BE2C (cell line): Measurements from ENCODE around the gene IMPDH1.

Source experiments
- DNase-seq: peaks from one replicate; pipeline ENCODE4 v3.0.0-alpha.2; 2020
- H3K27me3 ChIP-seq: fragments of 250-450 bp; sonication (Bioruptor Pico); 2 replicates; pipeline ENCODE4 v1.5.1; 2020; ENCODE audit warnings: mild to moderate bottlenecking
- H3K36me3 ChIP-seq: fragments of 250-450 bp; sonication (Bioruptor Pico); 2 replicates; pipeline ENCODE4 v1.5.1; 2020; ENCODE audit warnings: mild to moderate bottlenecking
- H3K4me1 ChIP-seq: fragments of 250-450 bp; sonication (Bioruptor Pico); 2 replicates; pipeline ENCODE4 v1.5.1; 2020
- H3K4me3 ChIP-seq: 2 replicates; pipeline ENCODE4 v1.5.1; 2011; ENCODE audit warnings: low read depth, low read length
- H3K9me3 ChIP-seq: fragments of 250-450 bp; sonication (Bioruptor Pico); 2 replicates; pipeline ENCODE4 v1.5.1; 2020
- TF ChIP-seq, protein P1 (sequence below): IDR thresholded peaks from 2 replicates; pipeline ENCODE4 v1.5.1; 2012; ENCODE audit warnings: mild to moderate bottlenecking, low read depth, low read length

Gene IMPDH1

DNA sequence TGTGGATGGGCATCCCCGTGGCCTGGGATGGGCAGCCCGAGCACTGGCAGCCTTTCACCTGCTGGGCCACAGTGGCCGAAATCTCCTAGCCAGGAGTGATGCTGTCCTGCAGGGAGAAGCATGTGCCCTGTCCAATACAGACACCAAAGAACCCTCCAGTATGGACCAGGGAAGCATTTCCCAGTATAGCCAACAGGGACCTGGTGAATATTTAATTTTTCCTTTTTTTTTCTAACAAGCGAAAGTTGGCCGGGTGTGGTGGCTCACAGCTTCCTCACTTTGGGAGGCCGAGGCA lies 11.0 kb downstream of the IMPDH1 start:
- H3K27me3 ChIP-seq: no peaks in the 10 kb centered on the region
- DNase-seq: no peak
- peaks cover 2% of the 10 kb centered on the region; the same call in 1 of the 2 replicates for H3K4me1 ChIP-seq
- no peaks in the 10 kb centered on the region for H3K9me3 ChIP-seq
- H3K4me3 ChIP-seq: no peak overlapping the region
- TF ChIP-seq, protein P1, sequence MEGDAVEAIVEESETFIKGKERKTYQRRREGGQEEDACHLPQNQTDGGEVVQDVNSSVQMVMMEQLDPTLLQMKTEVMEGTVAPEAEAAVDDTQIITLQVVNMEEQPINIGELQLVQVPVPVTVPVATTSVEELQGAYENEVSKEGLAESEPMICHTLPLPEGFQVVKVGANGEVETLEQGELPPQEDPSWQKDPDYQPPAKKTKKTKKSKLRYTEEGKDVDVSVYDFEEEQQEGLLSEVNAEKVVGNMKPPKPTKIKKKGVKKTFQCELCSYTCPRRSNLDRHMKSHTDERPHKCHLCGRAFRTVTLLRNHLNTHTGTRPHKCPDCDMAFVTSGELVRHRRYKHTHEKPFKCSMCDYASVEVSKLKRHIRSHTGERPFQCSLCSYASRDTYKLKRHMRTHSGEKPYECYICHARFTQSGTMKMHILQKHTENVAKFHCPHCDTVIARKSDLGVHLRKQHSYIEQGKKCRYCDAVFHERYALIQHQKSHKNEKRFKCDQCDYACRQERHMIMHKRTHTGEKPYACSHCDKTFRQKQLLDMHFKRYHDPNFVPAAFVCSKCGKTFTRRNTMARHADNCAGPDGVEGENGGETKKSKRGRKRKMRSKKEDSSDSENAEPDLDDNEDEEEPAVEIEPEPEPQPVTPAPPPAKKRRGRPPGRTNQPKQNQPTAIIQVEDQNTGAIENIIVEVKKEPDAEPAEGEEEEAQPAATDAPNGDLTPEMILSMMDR: no peak
- peaks cover 92% of the 10 kb centered on the region for H3K36me3 ChIP-seq

DNA sequence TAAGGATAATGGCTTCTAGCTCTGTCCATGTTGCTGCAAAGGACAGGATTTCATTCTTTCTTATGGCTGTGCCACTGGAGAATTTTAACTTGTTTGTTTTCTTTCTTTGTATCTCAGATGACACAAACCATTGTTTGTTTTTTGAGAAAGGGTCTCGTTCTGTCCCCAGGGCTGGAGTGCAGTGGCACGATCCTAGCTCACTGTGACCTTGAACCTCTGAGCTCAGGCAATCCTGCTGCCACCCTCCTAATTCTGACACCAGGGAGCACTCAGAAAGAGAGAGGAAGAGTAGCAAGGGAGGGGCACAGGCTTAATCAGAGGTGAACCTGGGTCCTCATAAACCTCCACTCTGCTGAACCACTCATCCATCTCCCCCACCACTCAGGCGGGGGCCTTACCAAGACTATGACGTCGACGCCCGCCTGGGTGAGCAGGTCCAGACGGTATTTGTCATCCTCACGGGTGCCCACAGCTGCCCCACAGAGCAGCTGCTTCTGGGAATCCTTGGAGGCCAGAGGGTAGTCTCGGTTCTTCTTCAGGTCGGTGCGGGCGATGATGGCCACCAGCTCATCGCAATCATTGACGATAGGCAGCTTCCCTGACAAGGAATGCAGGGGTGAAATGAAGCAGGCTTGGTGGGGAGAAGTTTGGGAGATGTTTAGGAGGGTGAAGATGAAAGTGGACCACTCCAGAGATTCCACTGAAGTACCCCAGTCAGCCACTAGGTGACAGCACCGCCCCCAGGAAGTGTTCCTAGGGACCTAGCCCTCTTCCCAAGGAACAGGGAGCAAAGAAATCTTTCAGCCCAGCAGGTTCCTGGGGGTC lies 11.6 kb downstream of the IMPDH1 start:
- DNase-seq: peak; percentile 76
- H3K9me3 ChIP-seq: no peaks in the 10 kb centered on the region
- no peak overlapping the region for H3K4me3 ChIP-seq
- TF ChIP-seq, protein P1: peak; percentile 98
- H3K36me3 ChIP-seq: peaks cover 89% of the 10 kb centered on the region
- H3K27me3 ChIP-seq: no peaks in the 10 kb centered on the region
- no peaks in the 10 kb centered on the region for H3K4me1 ChIP-seq

DNA sequence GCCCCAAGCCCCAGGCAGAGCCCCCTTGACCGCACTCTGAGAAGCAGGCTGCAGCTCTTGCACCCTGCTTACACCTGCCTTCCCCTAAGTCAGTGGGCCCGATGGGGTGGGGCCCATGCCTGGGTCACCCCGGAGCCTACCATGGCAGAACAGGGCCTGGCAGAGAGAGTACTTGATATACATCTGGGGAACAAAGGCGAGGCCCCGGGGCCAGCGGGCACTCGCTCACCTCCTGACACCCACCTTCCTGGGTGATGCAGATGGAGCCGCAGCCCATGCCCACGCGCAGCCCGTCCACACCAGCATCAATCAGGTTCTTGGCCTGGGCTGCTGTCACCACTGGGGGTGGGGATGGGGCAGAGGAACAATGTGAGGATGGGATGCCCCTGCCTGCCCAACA lies 13.4 kb downstream of the IMPDH1 start:
- Histone ChIP-seq H3K4me1 (no peaks in the 10 kb centered on the region), H3K9me3 (no peaks in the 10 kb centered on the region), H3K4me3 (no peak overlapping the region), H3K36me3 (peaks cover 84% of the 10 kb centered on the region), H3K27me3 (no peaks in the 10 kb centered on the region)
- no peak for DNase-seq
- TF ChIP-seq, protein P1: no peak

DNA sequence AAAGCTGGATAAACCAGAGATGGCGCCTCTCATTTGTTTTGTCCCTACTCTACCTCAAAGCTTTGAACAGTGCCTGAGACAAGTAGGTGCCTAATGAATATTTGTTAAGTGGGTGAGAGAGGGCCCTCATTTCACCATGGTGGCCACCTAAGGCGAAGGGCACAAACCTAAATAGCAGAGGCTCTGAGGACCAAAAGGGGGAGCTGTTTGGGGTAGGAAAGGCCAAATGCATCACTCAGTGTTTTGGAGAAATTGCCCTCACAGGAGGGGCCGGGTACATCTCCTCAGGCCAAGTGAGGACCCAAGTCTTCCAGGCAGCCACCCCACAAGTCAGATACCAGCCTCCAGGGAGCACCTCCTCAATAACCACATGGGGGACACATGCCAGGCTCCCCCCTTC lies 14.0 kb downstream of the IMPDH1 start:
- H3K9me3 ChIP-seq: no peaks in the 10 kb centered on the region
- TF ChIP-seq, protein P1: peak; percentile 36
- no peaks in the 10 kb centered on the region for H3K27me3 ChIP-seq
- H3K36me3 ChIP-seq: peaks cover 78% of the 10 kb centered on the region
- H3K4me3 ChIP-seq: no peak overlapping the region
- DNase-seq: no peak
- no peaks in the 10 kb centered on the region for H3K4me1 ChIP-seq

DNA sequence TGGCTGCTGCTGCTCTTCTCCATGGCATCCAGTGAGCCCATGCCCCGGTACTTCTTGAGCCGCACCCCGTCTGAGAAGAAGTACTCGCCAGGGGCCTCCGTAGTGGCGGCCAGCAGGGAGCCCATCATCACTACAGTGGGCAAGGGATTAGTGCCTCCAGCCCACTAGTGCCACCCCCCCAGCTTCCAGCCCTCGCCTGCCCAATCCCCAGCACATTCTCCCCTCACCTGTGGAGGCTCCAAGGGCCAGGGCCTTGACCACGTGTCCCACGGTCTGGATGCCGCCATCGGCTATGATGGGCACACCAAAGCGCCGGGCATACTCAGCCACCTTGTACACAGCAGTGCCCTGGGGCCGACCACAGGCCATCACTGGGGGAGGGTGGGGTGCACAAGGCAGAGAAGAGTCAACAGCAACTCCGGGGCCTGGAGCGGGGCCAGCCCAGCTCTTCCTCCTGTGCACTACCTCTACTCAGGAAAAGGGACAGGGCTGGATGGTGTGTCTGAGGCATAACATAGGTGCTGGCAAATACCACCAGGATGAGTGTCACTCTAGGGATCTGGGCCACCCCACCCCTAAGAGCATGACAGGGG lies 14.8 kb downstream of the IMPDH1 start:
- TF ChIP-seq, protein P1: no peak
- H3K36me3 ChIP-seq: peaks cover 70% of the 10 kb centered on the region
- no peaks in the 10 kb centered on the region for H3K27me3 ChIP-seq
- H3K4me3 ChIP-seq: no peak overlapping the region
- DNase-seq: no peak
- H3K4me1 ChIP-seq: no peaks in the 10 kb centered on the region
- H3K9me3 ChIP-seq: no peaks in the 10 kb centered on the region
